Stomach (tissue), 9 donors: ENCODE data around the gene FAAP20. TPM values are rescaled to one million over a fixed set of nuclear protein-coding genes. Genes with fewer than 3 reads are reported as not detected.

ENCODE experiments used
- DNase-seq, 2 donors: peaks; one replicate each; pipeline versions ENCODE4 v3.0.0 to v3.0.0-alpha.2; 2013 to 2019
- H3K27ac ChIP-seq, 5 donors: fragments of 200-600 bp in 4 of 5; sonication (generic) in 4 of 5; one replicate each; pipeline ENCODE4 v1.5.1; 2013 to 2019; ENCODE audit warnings: mild to moderate bottlenecking in 1 of 5, moderate library complexity in 1 of 5
- H3K27me3 ChIP-seq, 3 donors: fragments of 200-600 bp; sonication (generic); one replicate each; pipeline ENCODE4 v1.5.1; 2017 to 2019; ENCODE audit warnings: mixed run types in 1 of 3
- H3K36me3 ChIP-seq, 4 donors: fragments of 200-600 bp; sonication (generic); 1 replicate in 3 of 4; 2 replicates in 1 of 4; pipeline ENCODE4 v1.5.1; 2016 to 2019
- H3K4me1 ChIP-seq, 4 donors: fragments of 200-600 bp; sonication (generic); one replicate each; pipeline ENCODE4 v1.5.1; 2016 to 2019
- H3K4me3 ChIP-seq, 4 donors: fragments of 200-600 bp; sonication (generic) in 3 of 4; one replicate each; pipeline ENCODE4 v1.5.1; 2016 to 2019; ENCODE audit warnings: mild to moderate bottlenecking in 1 of 4
- H3K9me3 ChIP-seq, 4 donors: fragments of 200-600 bp; sonication (generic); one replicate each; pipeline ENCODE4 v1.5.1; 2016 to 2019
- CTCF ChIP-seq, 7 experiments: fragments of 450-650 bp in 4 of 7; fragments of 200-600 bp in 3 of 7; sonication (generic) in 3 of 7; IDR thresholded peaks; one replicate each; pipeline ENCODE4 v1.5.1; 2016 to 2019; ENCODE audit warnings: antibody characterized with exemption in 7 of 7, control low read depth in 2 of 7, mild to moderate bottlenecking in 1 of 7
- EP300 ChIP-seq: sonication (generic); formaldehyde crosslinking; IDR thresholded peaks from one replicate; pipeline ENCODE4 v1.6.1; 2017; ENCODE audit warnings: antibody characterized with exemption
- POLR2A ChIP-seq, 4 donors: fragments of 450-650 bp; IDR thresholded peaks; one replicate each; pipeline ENCODE4 v1.6.1; 2016; ENCODE audit warnings: antibody characterized with exemption in 4 of 4, control low read depth in 2 of 4, mild to moderate bottlenecking in 1 of 4, moderate library complexity in 1 of 4
- POLR2AphosphoS5 ChIP-seq, 3 donors: sonication (generic); formaldehyde crosslinking; IDR thresholded peaks; one replicate each; pipeline ENCODE4 v1.6.1; 2016; ENCODE audit warnings: antibody characterized with exemption in 3 of 3
- WGBS, 5 donors: extraction: QIAGEN DNeasy Blood & Tissue Kit in 3 of 5; methylation state at CpG; one replicate each; pipeline versions ENCODE4 v1.1.5 to v1.1.7; 2013 to 2018; 5-methylcytosine and 5-hydroxymethylcytosine counted together
- intact Hi-C: fragments of 100-400 bp; cut with DNase I; formaldehyde crosslinking; loops from one replicate; pipeline ENCODE4 v1.15.1; 2023; ENCODE audit warnings: low total_unique reads
- polyA plus RNA-seq, 3 donors: library from polyadenylated mRNA; stranded (reverse); fragments of 200-250 nt; gene quantifications; one replicate each; pipeline ENCODE4 v1.2.3, GENCODE V29; 2013
- total RNA-seq, 5 donors: library from RNA; depleted of rRNA; stranded (reverse); fragments of >200 nt; gene quantifications; one replicate each; pipeline versions ENCODE4 v1.1.0 to v1.2.3, GENCODE V29; 2014 to 2016
- donor health status: healthy with polysubstance abuse.
- donor health status: Bipolar disorder and iron deficiency.
- donor health status: healthy.

FAAP20 gene
- total and polyA plus RNA-seq, 8 donors, result 8.2 to 170 (median 67.1) TPM

- H3K4me1 ChIP-seq, result peaks cover 48 to 66% (median 61%) of the 10 kb centered on the region in 4 donors
- intact Hi-C loops, result loop anchor here (5.0 kb wide), 1 partner anchor 185 kb away; no protein-coding TSS in a partner anchor
- peak overlapping the region in 4 of 5 donors; percentile 43 to 98 (median 92) for H3K27ac ChIP-seq
- no peaks in the 10 kb centered on the region for H3K36me3 ChIP-seq
- WGBS, 5 donors, result 71 to 83% (median 75%) methylated on average over 8 to 10 of the region's 10 CpGs
- H3K27me3 ChIP-seq, result no peaks in the 10 kb centered on the region
- H3K9me3 ChIP-seq, result no peaks in the 10 kb centered on the region
- TF ChIP-seq POLR2AphosphoS5 (IDR thresholded peaks at IDR 0.05), result no peak
- TF ChIP-seq CTCF (IDR thresholded peaks at IDR 0.05), result no peak
- no peak for TF ChIP-seq EP300
- TF ChIP-seq POLR2A (IDR thresholded peaks at IDR 0.05), result no peak
- DNase-seq, result no peak
- H3K4me3 ChIP-seq, result no peak overlapping the region
Observed at GRCh38 chr1:2197707-2198165, 3.2 kb upstream of the FAAP20 start.

- no peaks in the 10 kb centered on the region for H3K9me3 ChIP-seq
- H3K36me3 ChIP-seq, result no peaks in the 10 kb centered on the region
- H3K27ac ChIP-seq, result peak overlapping the region; percentile 31 to 98 (median 43)
- H3K4me1 ChIP-seq, result peaks cover 55 to 72% (median 66%) of the 10 kb centered on the region in 4 donors
- no peaks in the 10 kb centered on the region for H3K27me3 ChIP-seq
- 81 to 100% (median 89%) methylated on average over 2 to 17 of the region's 17 CpGs for WGBS, 5 donors
- no peak for DNase-seq
- intact Hi-C loops, result loop anchor here (5.0 kb wide), 1 partner anchor 185 kb away; no protein-coding TSS in a partner anchor
- no peak overlapping the region for H3K4me3 ChIP-seq
- TF ChIP-seq CTCF (IDR thresholded peaks at IDR 0.05), result no peak
- no peak for TF ChIP-seq EP300
- TF ChIP-seq POLR2A (IDR thresholded peaks at IDR 0.05), result no peak
- no peak for TF ChIP-seq POLR2AphosphoS5 (IDR thresholded peaks at IDR 0.05)
Observed at GRCh38 chr1:2196901-2197638, 2.5 kb upstream of the FAAP20 start.

GRCh38 chr1:2195785-2196184 is 1.2 kb upstream of the FAAP20 start:
- no peak for TF ChIP-seq POLR2A (IDR thresholded peaks at IDR 0.05)
- TF ChIP-seq EP300, result no peak
- no peak for TF ChIP-seq CTCF (IDR thresholded peaks at IDR 0.05)
- TF ChIP-seq POLR2AphosphoS5 (IDR thresholded peaks at IDR 0.05), result no peak
- no peaks in the 10 kb centered on the region for H3K27me3 ChIP-seq
- DNase-seq, result peak in 1 of 2 donors; percentile 39
- intact Hi-C loops, result loop anchor here (5.0 kb wide), 1 partner anchor 187 kb away; no protein-coding TSS in a partner anchor
- H3K4me3 ChIP-seq, result no peak overlapping the region
- H3K27ac ChIP-seq, result peak overlapping the region; percentile 88 to 98 (median 94)
- H3K4me1 ChIP-seq, result peaks cover 65 to 80% (median 73%) of the 10 kb centered on the region in 4 donors
- no peaks in the 10 kb centered on the region for H3K36me3 ChIP-seq
- H3K9me3 ChIP-seq, result no peaks in the 10 kb centered on the region
- WGBS, 5 donors, result 72 to 90% (median 80%) methylated on average over 6 to 11 of the region's 11 CpGs

- Histone ChIP-seq H3K4me1 (peaks cover 65 to 80% (median 73%) of the 10 kb centered on the region in 4 donors), H3K27me3 (no peaks in the 10 kb centered on the region), H3K4me3 (peak overlapping the region; percentile 61 to 73 (median 70)), H3K9me3 (no peaks in the 10 kb centered on the region), H3K27ac (peak overlapping the region; percentile 88 to 98 (median 94)), H3K36me3 (no peaks in the 10 kb centered on the region)
- intact Hi-C loops, result loop anchor here (5.0 kb wide), 1 partner anchor 187 kb away; no protein-coding TSS in a partner anchor
- DNase-seq, result peak; percentile 92 to 96
- TF ChIP-seq POLR2AphosphoS5 (IDR thresholded peaks at IDR 0.05), result peak in 2 of 3 donors; percentile 26 to 33
- no peak for TF ChIP-seq POLR2A (IDR thresholded peaks at IDR 0.05)
- TF ChIP-seq CTCF (IDR thresholded peaks at IDR 0.05), result peak in 5 of 7 experiments; percentile 72 to 97 (median 81)
- WGBS, 5 donors, result 0 to 3% (median 2%) methylated on average over 10 to 35 of the region's 35 CpGs
Observed at GRCh38 chr1:2194898-2195673, 514 bp upstream of the FAAP20 start.
